K562 (cell line): Measurements from ENCODE around the gene SIGLEC11. TPM values are rescaled to one million over a fixed set of nuclear protein-coding genes. Genes with fewer than 3 reads are reported as not detected.

Experiments
- ATAC-seq: fragments of 200-7000 bp; cut with Tn5 transposase; 3 replicates; pipeline ENCODE4 v1.9.1; 2020; ENCODE audit warnings: moderate library complexity
- BruUV-seq: library from RNA; stranded (reverse); fragments of 400-500 nt; replicated peaks from 2 replicates; lab custom pipeline; 2021; lab: Mats Ljungman, UMichigan
- CTCF ChIA-PET: fragments of 300-600 bp; formaldehyde crosslinking; extraction: SDS; loops from one replicate; lab custom pipeline; 2021; ENCODE audit warnings: low intra/inter-chr PET ratio; lab: Yijun Ruan, JAX
- POLR2A ChIA-PET: fragments of 300-600, 350-650 bp; sonication (Branson Sonifier 250); formaldehyde crosslinking; extraction: SDS; loops from one replicate; lab custom pipeline; 2021; ENCODE audit warnings: antibody characterized with exemption, inconsistent platforms; lab: Yijun Ruan, JAX
- DNase-seq, 4 experiments: peaks; one replicate each; pipeline versions ENCODE4 v3.0.0 to v3.0.0-alpha.2; 2011 to 2018; ENCODE audit warnings: low spot score in 3 of 4, mixed read lengths in 3 of 4; ENCODE audit errors: extremely low read depth in 1 of 4
- FAIRE-seq: peaks from 2 replicates; lab custom pipeline; 2011; peaks lifted over from hg19 to GRCh38; lab: Jason Lieb, UNC
- H2AFZ ChIP-seq: 2 replicates; pipeline ENCODE4 v1.6.0; 2011; ENCODE audit warnings: low read depth, low read length, control low read depth, inconsistent platforms
- H3K27ac ChIP-seq: fragments of 200-600 bp; 3 replicates; pipeline ENCODE4 v1.8.0; 2011; ENCODE audit warnings: low read depth, mild to moderate bottlenecking, control low read depth, inconsistent platforms, low read length, moderate library complexity, mixed read lengths; ENCODE audit errors: extremely low read depth
- H3K27me3 ChIP-seq, 2 experiments: fragments of 300-600 bp in 1 of 2; 2 replicates in 1 of 2; 3 replicates in 1 of 2; pipeline versions ENCODE4 v1.6.0 to v1.8.0; 2011; ENCODE audit warnings: inconsistent platforms in 2 of 2, low read length in 2 of 2, mild to moderate bottlenecking in 1 of 2, mixed read lengths in 1 of 2, moderate library complexity in 1 of 2; ENCODE audit not compliant: control insufficient read depth in 2 of 2, insufficient read depth in 2 of 2
- H3K36me3 ChIP-seq: fragments of 300-600 bp; 3 replicates; pipeline ENCODE4 v1.8.0; 2011; ENCODE audit warnings: mild to moderate bottlenecking, low read length, inconsistent platforms; ENCODE audit not compliant: control insufficient read depth, insufficient read depth
- H3K4me1 ChIP-seq, 2 experiments: fragments of 200-600 bp in 1 of 2; replicated peaks in 1 of 2; 2 replicates in 1 of 2; 3 replicates in 1 of 2; pipeline versions ENCODE4 v1.5.1 to v1.8.0; 2011; ENCODE audit warnings: inconsistent platforms in 2 of 2, low read length in 2 of 2, mild to moderate bottlenecking in 1 of 2, mixed read lengths in 1 of 2, moderate library complexity in 1 of 2; ENCODE audit not compliant: control insufficient read depth in 2 of 2, insufficient read depth in 2 of 2
- H3K4me2 ChIP-seq: 2 replicates; pipeline ENCODE4 v1.6.1; 2011; ENCODE audit warnings: low read length, control low read depth, inconsistent platforms, mixed read lengths; ENCODE audit not compliant: insufficient read depth
- H3K4me3 ChIP-seq: fragments of 200-600 bp; sonication (generic), shearing (Covaris generic); 2 replicates; pipeline ENCODE4 v1.5.1; 2016; ENCODE audit warnings: control low read depth, inconsistent platforms
- H3K79me2 ChIP-seq: fragments of 200-600 bp; 3 replicates; pipeline ENCODE4 v1.8.0; 2011; ENCODE audit warnings: low read length, inconsistent platforms; ENCODE audit not compliant: control insufficient read depth, insufficient read depth
- H3K9ac ChIP-seq, 2 experiments: 2 replicates each; pipeline versions ENCODE4 v1.6.0 to v1.6.1; 2011; ENCODE audit warnings: low read depth in 2 of 2, low read length in 2 of 2, control low read depth in 1 of 2, inconsistent platforms in 1 of 2, mild to moderate bottlenecking in 1 of 2, mixed read lengths in 1 of 2; ENCODE audit not compliant: insufficient read depth in 1 of 2
- H3K9me1 ChIP-seq: one replicate; pipeline ENCODE4 v1.6.0; 2011; ENCODE audit warnings: inconsistent platforms, mild to moderate bottlenecking, low read length, moderate library complexity; ENCODE audit not compliant: control insufficient read depth, insufficient read depth
- H3K9me3 ChIP-seq: replicated peaks from 2 replicates; pipeline ENCODE4 v1.5.1; 2011; ENCODE audit warnings: low read depth, low read length, inconsistent platforms; ENCODE audit not compliant: control insufficient read depth, insufficient read depth
- H4K20me1 ChIP-seq: replicated peaks from 2 replicates; pipeline ENCODE4 v1.6.1; 2011; ENCODE audit warnings: low read length, inconsistent platforms, mixed read lengths; ENCODE audit not compliant: control insufficient read depth, insufficient read depth
- E2F3 ChIP-seq: fragments of 250-450 bp; sonication (Bioruptor Pico); IDR thresholded peaks from 2 replicates; pipeline ENCODE4 v1.4.0; 2020; ENCODE audit warnings: mild to moderate bottlenecking
- MNT ChIP-seq, 2 experiments: fragments of 450-650 bp; conservative IDR thresholded peaks; 2 replicates each; pipeline ENCODE4 v1.6.1; 2017; ENCODE audit warnings: mild to moderate bottlenecking in 2 of 2, moderate library complexity in 2 of 2
- SAP30 ChIP-seq: fragments of 200-600 bp; sonication (generic); IDR thresholded peaks from 2 replicates; pipeline ENCODE4 v1.6.1; 2012; ENCODE audit warnings: borderline replicate concordance, low read depth, mild to moderate bottlenecking, moderate library complexity, low read length, control low read depth, inconsistent platforms; ENCODE audit not compliant: insufficient read depth, poor library complexity, severe bottlenecking
- SMAD4 ChIP-seq: fragments of 250-450 bp; sonication (Bioruptor Pico); conservative IDR thresholded peaks from 2 replicates; pipeline ENCODE4 v1.8.0; 2021; ENCODE audit warnings: inconsistent platforms, mild to moderate bottlenecking, moderate library complexity
- THAP7 ChIP-seq: fragments of 250-450 bp; sonication (Bioruptor Pico); IDR thresholded peaks from 2 replicates; pipeline ENCODE4 v1.5.0; 2021
- ZNF140 ChIP-seq: fragments of 250-450 bp; sonication (Bioruptor Pico); IDR thresholded peaks from 2 replicates; pipeline ENCODE4 v1.8.0; 2021; ENCODE audit warnings: moderate library complexity, mild to moderate bottlenecking, inconsistent platforms
- ZNF609 ChIP-seq: sonication (generic); formaldehyde crosslinking; IDR thresholded peaks from 2 replicates; pipeline ENCODE4 v1.8.1; 2023; ENCODE audit warnings: missing genetic modification reagents, mild to moderate bottlenecking, borderline replicate concordance
- ZNF778 ChIP-seq: fragments of 450-650 bp; formaldehyde crosslinking; IDR thresholded peaks from 2 replicates; pipeline ENCODE4 v1.4.0; 2020; ENCODE audit warnings: mild to moderate bottlenecking, moderate library complexity
- WGBS: fragments of 100-300 bp; shearing (Covaris generic); methylation state at CpG from one replicate; pipeline ENCODE4 v1.1.6; 2016; ENCODE audit warnings: low coverage, mixed read lengths; ENCODE audit not compliant: insufficient coverage; ENCODE audit errors: missing lambda C conversion rate; 5-methylcytosine and 5-hydroxymethylcytosine counted together
- in situ Hi-C: fragments of 300-500 bp; cut with MboI; formaldehyde crosslinking; loops from 4 replicates; pipeline ENCODE4 v1.15.0; 2018; ENCODE audit warnings: inconsistent platforms, mixed read lengths
- intact Hi-C: fragments of 100-400 bp; cut with micrococcal nuclease; formaldehyde crosslinking; loops from 2 replicates; pipeline ENCODE4 v1.14.2; 2022
- polyA plus RNA-seq, 8 experiments: library from polyadenylated mRNA; depleted of rRNA in 4 of 8; stranded (reverse) in 5 of 8; unstranded in 3 of 8; fragments of >200 nt; fragmentation: Nextera tagmentation in 2 of 8; fragmentation: Illumina TruSeq in 1 of 8; extraction: Ambion mirVana in 2 of 8; extraction: Trizol in 1 of 8; gene quantifications; 2 replicates each; pipeline versions ENCODE4 v1.2.1 to v1.2.3, GENCODE V29; 2011 to 2014; ENCODE audit warnings: inconsistent platforms in 1 of 8, missing spikeins in 1 of 8
- total RNA-seq, 7 experiments: library from RNA; depleted of rRNA in 6 of 7; stranded (reverse); fragments of >200 nt in 6 of 7; fragmentation: Illumina TruSeq in 2 of 7; extraction: Trizol in 2 of 7; gene quantifications; 2 replicates each; pipeline versions ENCODE4 v1.2.1 to v1.2.3, GENCODE V29; 2011 to 2021; ENCODE audit warnings: low replicate concordance in 1 of 7

Gene SIGLEC11
- total and polyA plus RNA-seq, 9 of the 15 experiments (the other 6 are each of a cell fraction or from before 2014, with no cell fraction given) = not detected

- Histone ChIP-seq H3K9me1 (no peaks in the 10 kb centered on the region), H2AFZ (no peak overlapping the region), H3K4me3 (no peak overlapping the region), H3K4me1 (peaks cover 0 to 4% of the 10 kb centered on the region in 2 experiments; a peak in 1 of 5 replicates), H3K4me2 (no peak overlapping the region), H4K20me1 (no peaks in the 10 kb centered on the region), H3K79me2 (no peaks in the 10 kb centered on the region), H3K36me3 (peaks cover 69% of the 10 kb centered on the region; the same call in 2 of the 3 replicates), H3K27me3 (no peaks in the 10 kb centered on the region), H3K27ac (no peak overlapping the region), H3K9ac (no peak overlapping the region), H3K9me3 (no peaks in the 10 kb centered on the region)
- ChIA-PET CTCF (no interaction called here), POLR2A (interaction anchor here (1.0 to 1.1 kb wide), 2 partner anchors 11 to 60 kb away, joined by 3 to 6 read pairs; no protein-coding TSS in a partner anchor)
- 67% methylated on average over 5 of the region's 5 CpGs for WGBS
- BruUV-seq = no TSS peak
- in situ Hi-C loops (no loop called here), intact Hi-C loops (no loop called here)
- peak; percentile 98 for FAIRE-seq
- DNase-seq = peak; percentile 51 to 83 (median 79)
- ATAC-seq = peak; percentile 98
- TF ChIP-seq ZNF778 (CRISPR knock-in tag) = no peak
- TF ChIP-seq ZNF140 (CRISPR knock-in tag) = no peak
- no peak for TF ChIP-seq THAP7 (CRISPR knock-in tag)
- TF ChIP-seq SMAD4 (CRISPR knock-in tag) = no peak
- TF ChIP-seq SAP30 = no peak
- TF ChIP-seq ZNF609 (CRISPR knock-in tag) = no peak
- TF ChIP-seq MNT (conservative IDR thresholded peaks at IDR 0.05) = no peak
- TF ChIP-seq E2F3 (CRISPR knock-in tag) = no peak
Observed at GRCh38 chr19:49997709-49998108, 36.7 kb upstream of the SIGLEC11 start.
